C4-2B (cell line): ENCODE results near the gene SLC16A13.

ENCODE experiments used
- ZFX ChIP-seq: fragments of 450-650 bp; IDR thresholded peaks from 2 replicates; pipeline ENCODE4 v1.6.1; 2017
- TF ChIP-seq, protein P1 (sequence below): fragments of 450-650 bp; conservative IDR thresholded peaks from 2 replicates; pipeline ENCODE4 v1.5.1; 2017; ENCODE audit warnings: mild to moderate bottlenecking

DNA sequence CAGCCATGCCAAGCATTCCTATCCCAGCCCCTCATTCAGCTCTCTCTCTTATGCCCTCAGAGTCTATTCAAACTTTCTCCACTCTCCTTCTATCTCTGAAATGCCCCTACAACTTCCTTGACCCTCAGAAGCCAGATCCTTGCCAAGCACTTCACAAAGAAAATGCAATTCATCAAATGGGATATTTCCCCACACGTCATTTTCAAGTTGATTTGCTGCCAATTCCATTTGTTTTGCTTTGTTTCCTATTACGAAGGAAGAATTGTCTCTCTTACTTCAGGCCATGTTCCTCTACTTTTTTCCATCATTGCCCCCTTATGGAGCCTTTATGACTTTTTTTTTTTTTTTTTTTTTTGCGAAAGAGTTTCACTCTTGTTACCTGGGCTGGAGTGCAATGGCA is 49.1 kb upstream of the SLC16A13 start:
- TF ChIP-seq, protein P1, sequence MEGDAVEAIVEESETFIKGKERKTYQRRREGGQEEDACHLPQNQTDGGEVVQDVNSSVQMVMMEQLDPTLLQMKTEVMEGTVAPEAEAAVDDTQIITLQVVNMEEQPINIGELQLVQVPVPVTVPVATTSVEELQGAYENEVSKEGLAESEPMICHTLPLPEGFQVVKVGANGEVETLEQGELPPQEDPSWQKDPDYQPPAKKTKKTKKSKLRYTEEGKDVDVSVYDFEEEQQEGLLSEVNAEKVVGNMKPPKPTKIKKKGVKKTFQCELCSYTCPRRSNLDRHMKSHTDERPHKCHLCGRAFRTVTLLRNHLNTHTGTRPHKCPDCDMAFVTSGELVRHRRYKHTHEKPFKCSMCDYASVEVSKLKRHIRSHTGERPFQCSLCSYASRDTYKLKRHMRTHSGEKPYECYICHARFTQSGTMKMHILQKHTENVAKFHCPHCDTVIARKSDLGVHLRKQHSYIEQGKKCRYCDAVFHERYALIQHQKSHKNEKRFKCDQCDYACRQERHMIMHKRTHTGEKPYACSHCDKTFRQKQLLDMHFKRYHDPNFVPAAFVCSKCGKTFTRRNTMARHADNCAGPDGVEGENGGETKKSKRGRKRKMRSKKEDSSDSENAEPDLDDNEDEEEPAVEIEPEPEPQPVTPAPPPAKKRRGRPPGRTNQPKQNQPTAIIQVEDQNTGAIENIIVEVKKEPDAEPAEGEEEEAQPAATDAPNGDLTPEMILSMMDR: no peak
- no peak for TF ChIP-seq ZFX
